ENCODE results near the gene PGM2L1. TPM values are rescaled to one million over a fixed set of nuclear protein-coding genes. Genes with fewer than 3 reads are reported as not detected.
"Not testable (repeated sequence)": the region's sequence is repeated elsewhere in the genome, so short reads cannot be mapped to it uniquely, and the experiment has no call there.

PGM2L1 gene
- total RNA-seq, 4 donors from 2014 or later: 2.4 to 9.3 (median 6.2) TPM

- Histone ChIP-seq H3K4me1 (peaks cover 0 to 25% (median 0%) of the 10 kb centered on the region in 4 donors), H3K4me3 (no peak overlapping the region), H3K27me3 (no peaks in the 10 kb centered on the region), H3K9me3 (no peaks in the 10 kb centered on the region), H3K36me3 (no peaks in the 10 kb centered on the region), H3K27ac (peak overlapping the region; percentile 56 to 89 (median 78))
- TF ChIP-seq POLR2A (IDR thresholded peaks at IDR 0.05) (no peak), CTCF (IDR thresholded peaks at IDR 0.05) (no peak), EP300 (IDR thresholded peaks at IDR 0.05) (no peak)
- whole genome bisulfite sequencing, 2 donors: 30 to 47% methylated on average over 1 of the region's 1 CpG
- DNase-seq (ENCODE audit: low spot score in 2 of 2): no peak
These were observed 19.2 kb upstream of the PGM2L1 start for GRCh38 chr11:74417379-74417804.

- H3K27me3 ChIP-seq; H3K9me3 ChIP-seq; H3K36me3 ChIP-seq; DNase-seq (ENCODE audit: low spot score in 2 of 2); H3K4me3 ChIP-seq: not testable (repeated sequence)
- Histone ChIP-seq H3K27ac (peak overlapping the region in 2 of 4 donors; percentile 86 to 89), H3K4me1 (peaks cover 0 to 25% (median 0%) of the 10 kb centered on the region in 4 donors)
- 90 to 100% methylated on average over 1 of the region's 1 CpG for WGBS, 2 donors
These were observed 18.7 kb upstream of the PGM2L1 start for GRCh38 chr11:74416974-74417373.

DNA sequence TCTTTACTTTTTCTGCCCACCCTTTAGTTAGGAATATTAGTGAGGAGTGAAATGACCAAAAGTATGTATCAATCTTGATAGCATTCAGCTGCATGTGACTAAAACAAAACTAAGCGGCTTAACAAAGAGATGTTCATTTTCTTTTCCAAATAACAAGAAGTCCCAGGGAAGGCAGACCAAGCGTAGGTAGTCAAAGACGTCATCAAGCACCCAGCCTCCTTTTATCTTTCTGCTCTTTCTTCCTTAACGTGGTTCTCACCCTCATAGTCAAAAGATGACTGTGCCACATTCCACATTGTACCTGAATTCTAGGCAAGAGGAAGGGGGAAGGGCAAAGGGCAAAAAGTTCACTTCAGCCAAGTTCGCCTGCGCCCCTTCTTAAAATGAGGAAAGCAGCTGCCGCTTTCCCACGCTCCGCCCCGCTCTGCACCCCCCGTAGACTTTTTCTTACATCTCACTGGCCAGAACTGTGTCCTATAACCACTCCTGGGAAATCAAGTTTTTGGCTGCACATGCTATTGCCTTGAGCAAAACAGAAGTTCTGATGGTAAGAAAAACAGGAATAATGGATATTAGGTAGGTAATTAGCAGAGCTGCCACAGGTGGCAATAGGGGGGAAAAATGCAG lies 14.6 kb upstream of the PGM2L1 start:
- TF ChIP-seq EP300 (IDR thresholded peaks at IDR 0.05) (no peak), POLR2A (IDR thresholded peaks at IDR 0.05) (no peak), CTCF (IDR thresholded peaks at IDR 0.05) (no peak)
- no peak overlapping the region for H3K4me3 ChIP-seq
- no peak for DNase-seq (ENCODE audit: low spot score in 2 of 2)
- H3K27me3 ChIP-seq: no peaks in the 10 kb centered on the region
- H3K36me3 ChIP-seq: no peaks in the 10 kb centered on the region
- no peaks in the 10 kb centered on the region for H3K9me3 ChIP-seq
- H3K4me1 ChIP-seq: peaks cover 0 to 11% (median 0%) of the 10 kb centered on the region in 4 donors
- no peak overlapping the region for H3K27ac ChIP-seq
- WGBS, 2 donors: 71 to 72% methylated on average over 11 of the region's 11 CpGs

DNA sequence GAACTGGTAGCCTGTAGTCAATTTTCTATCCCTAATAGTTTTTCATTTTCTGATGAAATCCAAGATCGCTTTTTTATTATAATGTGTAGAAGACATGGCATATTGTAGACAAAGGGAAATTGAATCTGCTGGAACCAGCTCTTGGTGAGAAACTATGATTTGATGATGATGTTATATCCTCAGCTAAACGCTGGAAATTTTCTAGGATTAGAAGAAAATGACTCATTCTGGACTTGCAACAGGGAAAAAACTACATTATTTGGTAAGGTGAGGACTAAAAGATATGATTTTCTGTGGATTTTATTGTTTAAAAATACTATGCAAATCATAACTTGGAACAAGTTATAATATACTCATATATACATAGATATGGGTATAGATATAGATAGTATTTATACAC lies 14.1 kb upstream of the PGM2L1 start:
- no peak overlapping the region for H3K4me3 ChIP-seq
- DNase-seq (ENCODE audit: low spot score in 2 of 2): no peak
- TF ChIP-seq EP300 (IDR thresholded peaks at IDR 0.05) (no peak), CTCF (IDR thresholded peaks at IDR 0.05) (no peak), POLR2A (IDR thresholded peaks at IDR 0.05) (no peak)
- no peaks in the 10 kb centered on the region for H3K36me3 ChIP-seq
- H3K4me1 ChIP-seq: peaks cover 0 to 6% (median 0%) of the 10 kb centered on the region in 4 donors
- 66 to 70% methylated on average over 2 of the region's 2 CpGs for WGBS, 2 donors
- H3K27ac ChIP-seq: no peak overlapping the region
- H3K27me3 ChIP-seq: no peaks in the 10 kb centered on the region
- H3K9me3 ChIP-seq: no peaks in the 10 kb centered on the region

- Histone ChIP-seq H3K4me1 (no peaks in the 10 kb centered on the region), H3K4me3 (no peak overlapping the region), H3K36me3 (no peaks in the 10 kb centered on the region), H3K27ac (no peak overlapping the region), H3K9me3 (no peaks in the 10 kb centered on the region), H3K27me3 (no peaks in the 10 kb centered on the region)
- WGBS, 2 donors: 99 to 100% methylated on average over 2 of the region's 2 CpGs
- TF ChIP-seq POLR2A (IDR thresholded peaks at IDR 0.05) (no peak), CTCF (IDR thresholded peaks at IDR 0.05) (no peak), EP300 (IDR thresholded peaks at IDR 0.05) (no peak)
- DNase-seq (ENCODE audit: low spot score in 2 of 2): no peak
These were observed 11.4 kb upstream of the PGM2L1 start for GRCh38 chr11:74409633-74410032.
